ENCODE data around the gene IST1. TPM values are rescaled to one million over a fixed set of nuclear protein-coding genes. Genes with fewer than 3 reads are reported as not detected.

Gene IST1
- total and polyA plus RNA-seq, 4 donors: 33.8 to 95.3 (median 53.5) TPM

- Histone ChIP-seq H3K9ac (ENCODE audit: low read depth in 1 of 2, low read length in 2 of 2) (peak within 1 kb of the TSS; percentile 80 to 93), H3K4me3 (ENCODE audit: low read depth in 1 of 3, low read length in 3 of 3) (peak within 1 kb of the TSS; percentile 89 to 93 (median 91)), H3K9me3 (ENCODE audit: control insufficient read depth in 4 of 4, low read length in 3 of 4) (no peaks in the 10 kb centered on the region), H3K27me3 (ENCODE audit: control insufficient read depth in 4 of 4, insufficient read depth in 4 of 4, low read length in 3 of 4) (no peaks in the 10 kb centered on the region), H3K27ac (ENCODE audit: low read depth in 1 of 2, low read length in 2 of 2) (peak within 1 kb of the TSS; percentile 79 to 87), H3K36me3 (ENCODE audit: control insufficient read depth in 4 of 4, insufficient read depth in 3 of 4, low read depth in 1 of 4, low read length in 3 of 4) (peaks cover 9 to 30% (median 21%) of the 10 kb centered on the region in 4 donors), H3K4me1 (ENCODE audit: control insufficient read depth in 4 of 4, insufficient read depth in 4 of 4, low read length in 3 of 4) (peaks cover 0 to 14% (median 13%) of the 10 kb centered on the region in 4 donors)
- TF ChIP-seq YY1 (IDR thresholded peaks at IDR 0.05) (peak; percentile 55), RXRA (IDR thresholded peaks at IDR 0.05) (peak; percentile 45 to 87), HNF4A (conservative IDR thresholded peaks at IDR 0.05) (peak in 1 of 2 donors; percentile 21), MAX (IDR thresholded peaks at IDR 0.05) (no peak), NR2F2 (IDR thresholded peaks at IDR 0.05) (peak; percentile 43), SP1 (IDR thresholded peaks at IDR 0.05) (peak; percentile 75), ZBTB33 (IDR thresholded peaks at IDR 0.05) (no peak), GABPA (IDR thresholded peaks at IDR 0.05 in 1 of 2, conservative IDR thresholded peaks at IDR 0.05 in 1 of 2) (peak in 1 of 2 donors; percentile 74), EGR1 (IDR thresholded peaks at IDR 0.05; ENCODE audit: low read depth in 2 of 2) (peak in 1 of 2 donors; percentile 42), RAD21 (IDR thresholded peaks at IDR 0.05) (peak in 1 of 2 donors; percentile 34), ATF3 (IDR thresholded peaks at IDR 0.05) (peak; percentile 8), TAF1 (conservative IDR thresholded peaks at IDR 0.05) (no peak)
- peak; percentile 96 for DNase-seq (ENCODE audit: low spot score)
- under 1% methylated on average over 62 of the region's 62 CpGs for WGBS
Measured at GRCh38 chr16:71845639-71846430, 49.5 kb upstream of the IST1 start, which contains the start of gene ATXN1L. TSS of gene ATXN1L (plus strand) at chr16:71845976. CDS start at chr16:71849741, 3,765 bp downstream.

DNA sequence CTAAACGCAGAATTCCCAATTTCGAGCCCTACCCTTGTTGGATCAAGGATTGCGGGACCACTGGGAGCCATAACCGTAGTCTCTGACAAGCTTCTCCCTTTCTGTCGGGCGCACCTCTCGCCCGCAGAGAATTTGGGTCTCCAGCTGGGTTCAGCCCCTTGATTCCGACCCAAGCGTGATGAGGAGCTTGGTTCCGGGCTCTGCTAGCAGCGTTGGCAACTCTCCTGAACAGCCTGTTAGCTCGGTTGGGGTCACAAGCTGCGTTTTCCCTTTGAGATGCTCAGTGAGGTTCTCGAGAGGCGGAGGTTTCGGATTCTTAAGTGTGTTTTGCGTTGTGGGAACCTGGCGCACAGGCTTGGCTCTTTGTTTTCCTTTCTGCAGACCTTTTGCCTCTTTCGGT lies 48.9 kb upstream of the IST1 start:
- H3K4me1 ChIP-seq (ENCODE audit: control insufficient read depth in 4 of 4, insufficient read depth in 4 of 4, low read length in 3 of 4): peaks cover 0 to 14% (median 13%) of the 10 kb centered on the region in 4 donors
- H3K4me3 ChIP-seq (ENCODE audit: low read depth in 1 of 3, low read length in 3 of 3): peak overlapping the region; percentile 89 to 93 (median 91)
- WGBS: under 1% methylated on average over 20 of the region's 20 CpGs
- DNase-seq (ENCODE audit: low spot score): peak; percentile 39
- H3K9ac ChIP-seq (ENCODE audit: low read depth in 1 of 2, low read length in 2 of 2): peak overlapping the region; percentile 80 to 93
- peaks cover 9 to 36% (median 23%) of the 10 kb centered on the region in 4 donors for H3K36me3 ChIP-seq (ENCODE audit: control insufficient read depth in 4 of 4, insufficient read depth in 3 of 4, low read depth in 1 of 4, low read length in 3 of 4)
- TF ChIP-seq TAF1 (conservative IDR thresholded peaks at IDR 0.05) (no peak), ZBTB33 (IDR thresholded peaks at IDR 0.05) (no peak), FOXA1 (IDR thresholded peaks at IDR 0.05) (no peak), HNF4G (IDR thresholded peaks at IDR 0.05) (no peak), JUND (IDR thresholded peaks at IDR 0.05) (no peak), EGR1 (IDR thresholded peaks at IDR 0.05; ENCODE audit: low read depth in 2 of 2) (no peak), NR2F2 (IDR thresholded peaks at IDR 0.05) (no peak), HNF4A (conservative IDR thresholded peaks at IDR 0.05) (no peak), FOXA2 (IDR thresholded peaks at IDR 0.05) (no peak), MAX (IDR thresholded peaks at IDR 0.05) (no peak), SP1 (IDR thresholded peaks at IDR 0.05) (no peak), YY1 (IDR thresholded peaks at IDR 0.05) (no peak), REST (IDR thresholded peaks at IDR 0.05) (no peak), RXRA (IDR thresholded peaks at IDR 0.05) (no peak), ATF3 (IDR thresholded peaks at IDR 0.05) (no peak), RAD21 (IDR thresholded peaks at IDR 0.05) (no peak), GABPA (IDR thresholded peaks at IDR 0.05 in 1 of 2, conservative IDR thresholded peaks at IDR 0.05 in 1 of 2) (no peak)
- TF ChIP-seq, protein P1, sequence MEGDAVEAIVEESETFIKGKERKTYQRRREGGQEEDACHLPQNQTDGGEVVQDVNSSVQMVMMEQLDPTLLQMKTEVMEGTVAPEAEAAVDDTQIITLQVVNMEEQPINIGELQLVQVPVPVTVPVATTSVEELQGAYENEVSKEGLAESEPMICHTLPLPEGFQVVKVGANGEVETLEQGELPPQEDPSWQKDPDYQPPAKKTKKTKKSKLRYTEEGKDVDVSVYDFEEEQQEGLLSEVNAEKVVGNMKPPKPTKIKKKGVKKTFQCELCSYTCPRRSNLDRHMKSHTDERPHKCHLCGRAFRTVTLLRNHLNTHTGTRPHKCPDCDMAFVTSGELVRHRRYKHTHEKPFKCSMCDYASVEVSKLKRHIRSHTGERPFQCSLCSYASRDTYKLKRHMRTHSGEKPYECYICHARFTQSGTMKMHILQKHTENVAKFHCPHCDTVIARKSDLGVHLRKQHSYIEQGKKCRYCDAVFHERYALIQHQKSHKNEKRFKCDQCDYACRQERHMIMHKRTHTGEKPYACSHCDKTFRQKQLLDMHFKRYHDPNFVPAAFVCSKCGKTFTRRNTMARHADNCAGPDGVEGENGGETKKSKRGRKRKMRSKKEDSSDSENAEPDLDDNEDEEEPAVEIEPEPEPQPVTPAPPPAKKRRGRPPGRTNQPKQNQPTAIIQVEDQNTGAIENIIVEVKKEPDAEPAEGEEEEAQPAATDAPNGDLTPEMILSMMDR (IDR thresholded peaks at IDR 0.05; ENCODE audit: low read depth, low read length, missing input control): no peak
- peak overlapping the region; percentile 79 to 87 for H3K27ac ChIP-seq (ENCODE audit: low read depth in 1 of 2, low read length in 2 of 2)
- no peaks in the 10 kb centered on the region for H3K9me3 ChIP-seq (ENCODE audit: control insufficient read depth in 4 of 4, low read length in 3 of 4)
- H3K27me3 ChIP-seq (ENCODE audit: control insufficient read depth in 4 of 4, insufficient read depth in 4 of 4, low read length in 3 of 4): no peaks in the 10 kb centered on the region
